Esophagus squamous epithelium (tissue), 4 donors: ENCODE results near the gene SGCD.

Experiments
- POLR2A ChIP-seq, 4 donors: fragments of 450-650 bp; IDR thresholded peaks; one replicate each; pipeline ENCODE4 v1.6.1; 2017; ENCODE audit warnings: antibody characterized with exemption in 4 of 4, mild to moderate bottlenecking in 4 of 4, moderate library complexity in 3 of 4
- TF ChIP-seq, protein P1 (sequence below), 6 experiments: fragments of 450-650 bp in 4 of 6; fragments of 200-600 bp in 2 of 6; sonication (generic) in 2 of 6; IDR thresholded peaks; one replicate each; pipeline ENCODE4 v1.5.1; 2016 to 2019; ENCODE audit warnings: antibody characterized with exemption in 6 of 6, mild to moderate bottlenecking in 4 of 6, moderate library complexity in 4 of 6

DNA sequence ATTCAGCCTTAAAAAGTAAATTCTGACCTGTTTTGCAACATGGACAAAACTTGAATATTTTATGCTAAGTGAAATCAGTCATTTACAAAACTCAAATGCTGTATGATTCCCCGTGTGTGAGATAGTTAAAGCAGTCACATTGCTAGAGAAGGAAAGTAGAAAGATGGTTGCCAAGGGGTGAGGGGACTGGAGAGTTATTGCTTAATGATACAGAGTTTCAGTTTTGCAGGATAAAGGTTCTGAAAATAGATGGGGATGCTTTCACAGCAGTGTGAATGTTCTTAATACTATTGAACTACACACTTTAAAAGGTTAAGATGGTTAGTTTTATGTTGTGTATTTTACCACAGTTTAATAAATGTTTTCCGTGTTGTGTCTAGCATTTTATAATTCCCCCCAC lies 51.2 kb downstream of the SGCD start:
- no peak for TF ChIP-seq POLR2A (IDR thresholded peaks at IDR 0.05)
- TF ChIP-seq, protein P1, sequence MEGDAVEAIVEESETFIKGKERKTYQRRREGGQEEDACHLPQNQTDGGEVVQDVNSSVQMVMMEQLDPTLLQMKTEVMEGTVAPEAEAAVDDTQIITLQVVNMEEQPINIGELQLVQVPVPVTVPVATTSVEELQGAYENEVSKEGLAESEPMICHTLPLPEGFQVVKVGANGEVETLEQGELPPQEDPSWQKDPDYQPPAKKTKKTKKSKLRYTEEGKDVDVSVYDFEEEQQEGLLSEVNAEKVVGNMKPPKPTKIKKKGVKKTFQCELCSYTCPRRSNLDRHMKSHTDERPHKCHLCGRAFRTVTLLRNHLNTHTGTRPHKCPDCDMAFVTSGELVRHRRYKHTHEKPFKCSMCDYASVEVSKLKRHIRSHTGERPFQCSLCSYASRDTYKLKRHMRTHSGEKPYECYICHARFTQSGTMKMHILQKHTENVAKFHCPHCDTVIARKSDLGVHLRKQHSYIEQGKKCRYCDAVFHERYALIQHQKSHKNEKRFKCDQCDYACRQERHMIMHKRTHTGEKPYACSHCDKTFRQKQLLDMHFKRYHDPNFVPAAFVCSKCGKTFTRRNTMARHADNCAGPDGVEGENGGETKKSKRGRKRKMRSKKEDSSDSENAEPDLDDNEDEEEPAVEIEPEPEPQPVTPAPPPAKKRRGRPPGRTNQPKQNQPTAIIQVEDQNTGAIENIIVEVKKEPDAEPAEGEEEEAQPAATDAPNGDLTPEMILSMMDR (IDR thresholded peaks at IDR 0.05): no peak
